Measurements from ENCODE around the gene DUSP5. TPM values are rescaled to one million over a fixed set of nuclear protein-coding genes. Genes with fewer than 3 reads are reported as not detected.

Gene DUSP5
- total RNA-seq, 1 donor from 2014 or later: 5.2 TPM

GRCh38 chr10:110506448-110506847, 8.7 kb downstream of the DUSP5 start:
- Histone ChIP-seq H3K4me1 (ENCODE audit: control insufficient read depth in 3 of 3, insufficient read depth in 3 of 3, low read length in 3 of 3) (peaks cover 32 to 42% (median 38%) of the 10 kb centered on the region in 3 donors), H3K9ac (ENCODE audit: low read depth in 1 of 3, low read length in 3 of 3) (no peak overlapping the region), H3K27me3 (ENCODE audit: control insufficient read depth in 3 of 3, insufficient read depth in 3 of 3, low read length in 3 of 3) (peaks cover 0 to 4% (median 0%) of the 10 kb centered on the region in 3 donors), H3K4me3 (ENCODE audit: low read length in 3 of 3) (no peak overlapping the region), H3K27ac (ENCODE audit: low read depth, low read length) (no peak overlapping the region), H3K9me3 (ENCODE audit: control insufficient read depth in 3 of 3, low read length in 3 of 3) (no peaks in the 10 kb centered on the region), H3K36me3 (ENCODE audit: control insufficient read depth in 3 of 3, insufficient read depth in 3 of 3, low read length in 3 of 3) (peaks cover 0 to 3% (median 3%) of the 10 kb centered on the region in 3 donors)

- Histone ChIP-seq H3K4me1 (ENCODE audit: control insufficient read depth in 3 of 3, insufficient read depth in 3 of 3, low read length in 3 of 3) (peaks cover 34 to 37% (median 36%) of the 10 kb centered on the region in 3 donors), H3K4me3 (ENCODE audit: low read length in 3 of 3) (no peak overlapping the region), H3K36me3 (ENCODE audit: control insufficient read depth in 3 of 3, insufficient read depth in 3 of 3, low read length in 3 of 3) (peaks cover 0 to 3% (median 3%) of the 10 kb centered on the region in 3 donors), H3K9ac (ENCODE audit: low read depth in 1 of 3, low read length in 3 of 3) (no peak overlapping the region), H3K27ac (ENCODE audit: low read depth, low read length) (peak overlapping the region; percentile 3), H3K27me3 (ENCODE audit: control insufficient read depth in 3 of 3, insufficient read depth in 3 of 3, low read length in 3 of 3) (peaks cover 0 to 4% (median 0%) of the 10 kb centered on the region in 3 donors), H3K9me3 (ENCODE audit: control insufficient read depth in 3 of 3, low read length in 3 of 3) (no peaks in the 10 kb centered on the region)
Measured at GRCh38 chr10:110507346-110507745, 9.6 kb downstream of the DUSP5 start.

GRCh38 chr10:110508159-110508788, 10.6 kb downstream of the DUSP5 start:
- peaks cover 25 to 33% (median 32%) of the 10 kb centered on the region in 3 donors for H3K4me1 ChIP-seq (ENCODE audit: control insufficient read depth in 3 of 3, insufficient read depth in 3 of 3, low read length in 3 of 3)
- H3K4me3 ChIP-seq (ENCODE audit: low read length in 3 of 3): no peak overlapping the region
- peaks cover 0 to 4% (median 0%) of the 10 kb centered on the region in 3 donors for H3K27me3 ChIP-seq (ENCODE audit: control insufficient read depth in 3 of 3, insufficient read depth in 3 of 3, low read length in 3 of 3)
- peaks cover 0 to 3% (median 3%) of the 10 kb centered on the region in 3 donors for H3K36me3 ChIP-seq (ENCODE audit: control insufficient read depth in 3 of 3, insufficient read depth in 3 of 3, low read length in 3 of 3)
- no peak overlapping the region for H3K27ac ChIP-seq (ENCODE audit: low read depth, low read length)
- no peak overlapping the region for H3K9ac ChIP-seq (ENCODE audit: low read depth in 1 of 3, low read length in 3 of 3)
- H3K9me3 ChIP-seq (ENCODE audit: control insufficient read depth in 3 of 3, low read length in 3 of 3): no peaks in the 10 kb centered on the region

GRCh38 chr10:110508806-110509544, 11.3 kb downstream of the DUSP5 start:
- H3K36me3 ChIP-seq (ENCODE audit: control insufficient read depth in 3 of 3, insufficient read depth in 3 of 3, low read length in 3 of 3): peaks cover 0 to 3% (median 3%) of the 10 kb centered on the region in 3 donors
- no peak overlapping the region for H3K27ac ChIP-seq (ENCODE audit: low read depth, low read length)
- H3K9ac ChIP-seq (ENCODE audit: low read depth in 1 of 3, low read length in 3 of 3): no peak overlapping the region
- peaks cover 18 to 29% (median 28%) of the 10 kb centered on the region in 3 donors for H3K4me1 ChIP-seq (ENCODE audit: control insufficient read depth in 3 of 3, insufficient read depth in 3 of 3, low read length in 3 of 3)
- peaks cover 0 to 4% (median 0%) of the 10 kb centered on the region in 3 donors for H3K27me3 ChIP-seq (ENCODE audit: control insufficient read depth in 3 of 3, insufficient read depth in 3 of 3, low read length in 3 of 3)
- peak overlapping the region in 1 of 3 donors; percentile 4 for H3K4me3 ChIP-seq (ENCODE audit: low read length in 3 of 3)
- no peaks in the 10 kb centered on the region for H3K9me3 ChIP-seq (ENCODE audit: control insufficient read depth in 3 of 3, low read length in 3 of 3)

GRCh38 chr10:110509560-110509959, 11.9 kb downstream of the DUSP5 start:
- peaks cover 0 to 4% (median 0%) of the 10 kb centered on the region in 3 donors for H3K27me3 ChIP-seq (ENCODE audit: control insufficient read depth in 3 of 3, insufficient read depth in 3 of 3, low read length in 3 of 3)
- H3K9me3 ChIP-seq (ENCODE audit: control insufficient read depth in 3 of 3, low read length in 3 of 3): no peaks in the 10 kb centered on the region
- no peak overlapping the region for H3K27ac ChIP-seq (ENCODE audit: low read depth, low read length)
- peaks cover 14 to 23% (median 23%) of the 10 kb centered on the region in 3 donors for H3K4me1 ChIP-seq (ENCODE audit: control insufficient read depth in 3 of 3, insufficient read depth in 3 of 3, low read length in 3 of 3)
- H3K36me3 ChIP-seq (ENCODE audit: control insufficient read depth in 3 of 3, insufficient read depth in 3 of 3, low read length in 3 of 3): peaks cover 0 to 3% (median 3%) of the 10 kb centered on the region in 3 donors
- no peak overlapping the region for H3K4me3 ChIP-seq (ENCODE audit: low read length in 3 of 3)
- no peak overlapping the region for H3K9ac ChIP-seq (ENCODE audit: low read depth in 1 of 3, low read length in 3 of 3)

GRCh38 chr10:110510086-110510485, 12.4 kb downstream of the DUSP5 start:
- Histone ChIP-seq H3K9ac (ENCODE audit: low read depth in 1 of 3, low read length in 3 of 3) (no peak overlapping the region), H3K9me3 (ENCODE audit: control insufficient read depth in 3 of 3, low read length in 3 of 3) (no peaks in the 10 kb centered on the region), H3K27ac (ENCODE audit: low read depth, low read length) (no peak overlapping the region), H3K4me1 (ENCODE audit: control insufficient read depth in 3 of 3, insufficient read depth in 3 of 3, low read length in 3 of 3) (peaks cover 9 to 19% (median 18%) of the 10 kb centered on the region in 3 donors), H3K36me3 (ENCODE audit: control insufficient read depth in 3 of 3, insufficient read depth in 3 of 3, low read length in 3 of 3) (peaks cover 0 to 3% (median 3%) of the 10 kb centered on the region in 3 donors), H3K4me3 (ENCODE audit: low read length in 3 of 3) (no peak overlapping the region), H3K27me3 (ENCODE audit: control insufficient read depth in 3 of 3, insufficient read depth in 3 of 3, low read length in 3 of 3) (no peaks in the 10 kb centered on the region)

- Histone ChIP-seq H3K36me3 (ENCODE audit: control insufficient read depth in 3 of 3, insufficient read depth in 3 of 3, low read length in 3 of 3) (peaks cover 0 to 3% (median 3%) of the 10 kb centered on the region in 3 donors), H3K4me1 (ENCODE audit: control insufficient read depth in 3 of 3, insufficient read depth in 3 of 3, low read length in 3 of 3) (peaks cover 9 to 19% (median 18%) of the 10 kb centered on the region in 3 donors), H3K27ac (ENCODE audit: low read depth, low read length) (no peak overlapping the region), H3K9ac (ENCODE audit: low read depth in 1 of 3, low read length in 3 of 3) (no peak overlapping the region), H3K4me3 (ENCODE audit: low read length in 3 of 3) (no peak overlapping the region), H3K9me3 (ENCODE audit: control insufficient read depth in 3 of 3, low read length in 3 of 3) (no peaks in the 10 kb centered on the region), H3K27me3 (ENCODE audit: control insufficient read depth in 3 of 3, insufficient read depth in 3 of 3, low read length in 3 of 3) (no peaks in the 10 kb centered on the region)
Measured at GRCh38 chr10:110510730-110511129, 13.0 kb downstream of the DUSP5 start.

GRCh38 chr10:110511734-110512449, 14.2 kb downstream of the DUSP5 start:
- Histone ChIP-seq H3K9me3 (ENCODE audit: control insufficient read depth in 3 of 3, low read length in 3 of 3) (no peaks in the 10 kb centered on the region), H3K4me3 (ENCODE audit: low read length in 3 of 3) (no peak overlapping the region), H3K9ac (ENCODE audit: low read depth in 1 of 3, low read length in 3 of 3) (no peak overlapping the region), H3K4me1 (ENCODE audit: control insufficient read depth in 3 of 3, insufficient read depth in 3 of 3, low read length in 3 of 3) (peaks cover 8 to 19% (median 18%) of the 10 kb centered on the region in 3 donors), H3K27ac (ENCODE audit: low read depth, low read length) (no peak overlapping the region), H3K36me3 (ENCODE audit: control insufficient read depth in 3 of 3, insufficient read depth in 3 of 3, low read length in 3 of 3) (peaks cover 0 to 3% (median 3%) of the 10 kb centered on the region in 3 donors), H3K27me3 (ENCODE audit: control insufficient read depth in 3 of 3, insufficient read depth in 3 of 3, low read length in 3 of 3) (no peaks in the 10 kb centered on the region)

- peaks cover 7 to 19% (median 18%) of the 10 kb centered on the region in 3 donors for H3K4me1 ChIP-seq (ENCODE audit: control insufficient read depth in 3 of 3, insufficient read depth in 3 of 3, low read length in 3 of 3)
- H3K27me3 ChIP-seq (ENCODE audit: control insufficient read depth in 3 of 3, insufficient read depth in 3 of 3, low read length in 3 of 3): no peaks in the 10 kb centered on the region
- H3K9me3 ChIP-seq (ENCODE audit: control insufficient read depth in 3 of 3, low read length in 3 of 3): no peaks in the 10 kb centered on the region
- H3K4me3 ChIP-seq (ENCODE audit: low read length in 3 of 3): no peak overlapping the region
- no peak overlapping the region for H3K9ac ChIP-seq (ENCODE audit: low read depth in 1 of 3, low read length in 3 of 3)
- H3K36me3 ChIP-seq (ENCODE audit: control insufficient read depth in 3 of 3, insufficient read depth in 3 of 3, low read length in 3 of 3): peaks cover 0 to 3% (median 3%) of the 10 kb centered on the region in 3 donors
- H3K27ac ChIP-seq (ENCODE audit: low read depth, low read length): no peak overlapping the region
Measured at GRCh38 chr10:110512461-110513187, 14.9 kb downstream of the DUSP5 start.
